HPDE6-E6E7 (cell line): ENCODE results near the gene SGMS1.
"Not testable (repeated sequence)": the region's sequence is repeated elsewhere in the genome, so short reads cannot be mapped to it uniquely, and the experiment has no call there.

Experiments
- DNase-seq: peaks from one replicate; pipeline ENCODE4 v3.0.0; 2011; ENCODE audit warnings: missing footprints; ENCODE audit errors: extremely low spot score

Gene SGMS1

DNA sequence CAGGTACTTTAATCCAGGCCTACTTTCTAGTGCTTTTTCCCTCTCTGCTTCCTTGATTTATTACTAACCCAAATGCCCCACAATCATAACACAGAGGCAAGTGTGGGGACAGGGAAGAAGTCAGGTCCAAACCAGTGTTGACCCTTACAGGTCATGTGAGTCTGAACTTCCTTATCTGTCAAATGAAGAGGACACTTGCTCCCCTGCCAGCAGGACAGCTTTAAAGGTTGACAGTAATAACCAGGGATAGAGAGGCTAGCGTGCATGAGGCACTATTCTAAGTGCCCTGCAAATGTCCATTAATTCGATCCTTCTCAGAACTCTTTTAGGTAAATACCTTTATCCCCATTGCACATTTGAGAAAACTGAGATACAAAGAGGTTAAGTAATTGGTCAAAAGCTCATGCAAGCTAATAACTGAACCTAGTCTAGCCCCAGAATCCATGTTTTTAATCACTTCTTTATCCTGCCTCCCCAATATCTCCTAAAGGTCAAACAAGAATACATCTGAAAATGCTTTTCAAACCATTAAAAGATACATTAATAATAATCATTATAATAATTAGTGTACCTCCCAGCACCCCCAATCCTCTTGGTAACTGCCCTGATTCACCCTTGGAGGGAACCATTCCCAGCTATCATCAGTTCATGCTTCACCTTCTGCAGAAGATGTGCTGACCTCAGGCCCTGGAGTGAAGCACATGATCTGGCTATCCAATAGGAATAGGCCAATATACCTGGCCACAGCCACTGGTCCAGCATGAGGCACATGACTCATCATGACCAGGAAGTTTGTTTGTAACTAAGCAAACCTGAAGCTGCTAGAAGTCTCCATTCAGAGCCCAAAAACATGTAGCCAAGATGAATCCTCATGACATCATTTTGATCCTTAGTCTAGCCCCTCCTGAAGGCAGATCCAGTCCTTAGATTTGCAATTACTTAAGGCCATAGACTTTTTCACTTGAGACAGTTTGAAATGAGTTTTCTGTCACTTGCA is 40.7 kb downstream of the SGMS1 start:
- DNase-seq = no peak

DNA sequence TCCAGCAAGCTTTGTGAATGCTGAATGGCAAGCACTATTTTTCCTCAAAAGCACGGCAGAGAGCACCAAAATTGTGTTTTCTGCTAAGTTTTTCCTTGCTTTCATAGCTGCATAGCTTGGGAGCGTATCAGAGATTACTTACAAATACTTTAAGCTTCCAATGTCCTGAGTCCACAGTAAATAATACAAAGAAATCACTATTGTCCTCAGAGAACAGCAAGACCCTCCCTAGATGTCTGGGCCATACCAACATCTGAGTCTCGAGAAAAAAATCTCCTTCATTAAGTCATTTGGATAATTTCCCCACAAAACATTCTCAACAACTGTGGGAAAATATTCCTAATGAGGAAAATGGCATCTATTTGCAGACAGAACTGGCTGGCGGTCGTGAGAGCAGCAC is 41.7 kb downstream of the SGMS1 start:
- DNase-seq = no peak

- DNase-seq = no peak
Measured at GRCh38 chr10:50580262-50580891, 43.4 kb downstream of the SGMS1 start.

DNA sequence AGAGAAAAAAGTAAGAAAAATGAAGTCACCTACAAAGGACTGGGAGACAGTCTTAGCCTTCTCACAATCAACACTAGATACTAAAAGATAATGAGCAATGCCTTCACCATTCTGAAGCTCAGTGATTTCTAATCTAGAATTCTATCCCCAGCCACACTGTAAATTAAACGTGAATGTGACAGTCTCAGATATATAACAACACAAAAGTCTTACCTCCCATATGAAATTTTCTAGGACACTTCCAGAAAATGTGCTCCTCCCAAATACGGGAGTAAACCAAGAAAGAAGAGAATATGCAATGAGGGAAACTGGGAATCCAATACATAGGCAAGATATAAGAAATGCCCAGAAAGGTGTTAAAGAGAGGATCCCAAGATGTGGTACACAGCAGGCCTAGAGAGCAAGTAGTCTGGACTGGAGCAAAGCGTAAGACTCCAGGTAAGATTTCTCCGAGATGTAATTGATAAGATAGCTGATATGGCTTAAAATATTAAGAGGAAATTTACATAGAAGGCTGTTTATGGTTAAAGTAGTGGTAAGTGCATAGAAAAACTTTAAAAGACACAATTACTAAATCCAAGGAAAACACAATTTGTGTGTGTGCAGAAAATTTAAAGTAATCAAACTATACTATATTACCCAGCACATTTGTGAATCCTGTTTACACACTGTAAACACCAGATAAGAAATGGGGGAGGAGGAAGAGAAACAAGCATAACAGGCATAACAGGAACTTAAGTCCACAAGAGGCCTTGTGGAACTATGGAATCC is 44.1 kb downstream of the SGMS1 start:
- no peak for DNase-seq

DNA sequence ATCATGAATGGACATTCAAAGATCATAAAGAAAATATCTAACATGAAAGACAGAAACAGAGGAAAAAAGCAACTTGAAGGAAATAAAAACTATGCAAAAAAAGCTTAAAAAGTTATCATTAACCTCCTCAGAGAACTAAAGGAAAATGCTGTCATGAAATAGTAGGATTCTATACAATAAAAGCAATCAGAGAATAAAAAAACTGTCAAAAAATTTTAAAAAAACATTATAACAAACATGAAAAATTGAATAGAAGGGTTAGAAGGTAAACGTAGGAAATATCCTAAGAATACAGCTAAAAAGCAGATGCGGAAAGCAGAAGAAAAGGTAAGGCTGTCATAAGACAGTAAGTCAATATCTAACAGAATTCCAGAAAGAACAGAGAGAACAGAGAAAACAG is 44.8 kb downstream of the SGMS1 start:
- DNase-seq = no peak

DNA sequence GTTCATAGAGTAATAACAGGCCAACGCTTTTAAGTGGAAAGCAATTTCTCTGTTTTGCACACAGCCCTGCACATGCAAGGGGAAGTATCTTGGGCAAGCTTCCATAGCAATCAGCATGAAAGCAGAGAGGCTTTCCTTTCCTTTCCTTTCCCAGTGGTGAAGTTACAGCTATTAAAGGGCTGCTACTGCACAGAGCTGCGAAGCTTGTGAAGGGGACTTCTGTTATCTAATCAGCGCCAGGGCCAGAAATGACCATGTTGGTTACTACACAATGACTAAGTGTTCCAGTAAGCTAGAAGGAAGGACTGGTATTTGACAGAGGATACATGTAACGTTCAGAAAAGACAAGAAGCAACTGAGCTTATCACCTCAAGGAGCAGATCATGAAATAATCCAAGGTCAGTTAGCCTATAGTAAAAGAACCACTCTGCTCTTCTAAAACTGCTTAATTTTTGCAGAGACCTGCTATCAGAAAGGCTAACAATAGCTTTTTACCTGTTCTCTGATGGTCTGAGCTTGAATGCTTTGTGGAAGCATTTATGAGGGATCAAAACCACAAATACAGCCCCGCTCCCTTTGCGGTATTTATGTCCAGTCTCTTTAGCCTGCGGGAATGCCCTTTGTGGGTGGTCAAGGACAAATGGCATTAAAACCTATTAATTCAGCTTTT is 45.9 kb downstream of the SGMS1 start:
- DNase-seq = no peak

GRCh38 chr10:50577010-50577409 is 46.7 kb downstream of the SGMS1 start:
- no peak for DNase-seq

DNA sequence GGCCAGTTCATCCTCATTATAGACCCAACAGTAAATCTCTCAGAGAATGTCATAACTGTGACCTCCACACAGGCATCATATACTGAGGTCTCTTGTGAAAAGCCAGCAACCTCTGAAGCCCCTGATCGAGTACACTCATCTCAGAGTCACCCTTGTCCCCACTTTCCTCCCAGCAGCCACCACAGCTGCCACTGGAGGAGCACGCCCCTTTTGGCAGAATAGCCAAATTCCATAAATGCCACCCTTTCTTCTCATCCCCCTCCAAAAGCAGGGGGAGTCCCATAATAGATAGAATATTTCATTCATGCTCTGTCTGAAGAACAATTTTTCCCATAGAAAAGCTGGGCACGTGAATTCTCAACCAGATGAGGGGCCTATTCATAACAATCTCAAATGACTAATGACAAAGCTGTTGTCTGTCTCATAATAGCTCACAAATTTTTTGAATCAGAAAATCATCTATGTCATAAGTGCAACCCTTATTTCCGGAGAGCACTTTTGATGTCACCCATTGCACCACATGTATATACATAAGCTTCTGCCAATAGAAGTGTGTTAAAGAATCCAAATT is 47.4 kb downstream of the SGMS1 start:
- DNase-seq = no peak

- DNase-seq = no peak
Measured at GRCh38 chr10:50575477-50576244, 48.1 kb downstream of the SGMS1 start.

GRCh38 chr10:50574931-50575330 is 48.8 kb downstream of the SGMS1 start:
- DNase-seq = no peak

GRCh38 chr10:50574305-50574704 is 49.5 kb downstream of the SGMS1 start:
- DNase-seq = no peak

DNA sequence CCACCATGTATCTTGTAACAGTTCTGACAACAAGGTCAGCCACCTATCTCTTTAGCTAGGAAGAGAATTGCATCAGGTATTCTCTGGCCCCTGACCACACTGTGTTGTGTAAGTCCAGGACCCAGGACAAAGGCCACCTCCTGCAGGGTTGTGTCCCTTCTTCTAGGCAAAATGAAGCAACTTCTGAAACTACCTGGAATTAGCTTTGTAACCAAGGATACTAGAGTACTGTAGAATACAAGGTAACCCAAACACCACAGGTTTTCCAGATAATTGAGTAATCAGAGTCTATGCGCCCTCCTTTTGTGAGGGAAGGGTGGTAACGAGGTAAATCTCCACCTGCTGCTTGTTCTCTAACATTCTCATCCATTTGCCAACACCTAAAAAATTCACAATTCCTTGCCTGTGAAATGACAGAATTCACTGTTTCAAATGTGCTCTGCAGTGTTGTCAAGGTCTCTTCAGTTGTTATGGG is 51.7 kb downstream of the SGMS1 start:
- no peak for DNase-seq

DNA sequence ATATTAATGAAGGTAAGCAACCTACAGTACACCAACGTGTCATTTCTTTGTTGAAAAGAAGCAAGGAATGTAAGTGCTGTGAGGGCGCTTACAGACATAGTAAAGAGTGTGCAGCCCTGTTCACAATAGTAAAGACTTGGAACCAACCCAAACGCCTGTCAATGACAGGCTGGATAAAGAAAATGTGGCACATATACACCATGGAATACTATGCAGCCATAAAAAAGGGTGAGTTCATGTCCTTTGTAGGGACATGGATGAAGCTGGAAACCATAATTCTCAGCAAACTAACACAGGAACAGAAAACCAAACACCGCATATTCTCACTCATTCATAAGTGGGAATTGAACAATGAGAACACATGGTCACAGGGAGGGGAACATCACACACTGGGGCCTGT is 55.0 kb downstream of the SGMS1 start:
- not testable (repeated sequence) for DNase-seq

DNA sequence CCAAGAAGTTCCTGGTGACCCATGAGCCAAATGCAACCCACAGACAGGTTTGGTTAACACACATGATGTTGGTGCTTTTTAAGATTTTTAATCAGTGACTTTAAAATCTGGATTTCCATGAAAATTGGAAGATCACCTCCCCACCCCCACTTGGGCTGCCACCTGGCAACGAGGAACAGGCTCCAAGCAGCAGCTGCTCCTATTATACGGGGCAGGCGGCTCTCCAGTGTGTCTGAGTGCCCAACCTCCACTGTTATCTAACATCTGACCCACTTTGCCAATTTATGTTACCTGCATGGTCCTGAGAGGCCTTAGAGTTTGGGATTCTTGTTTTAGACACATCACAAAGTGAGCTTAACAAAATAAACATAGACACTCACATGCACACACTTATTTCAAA is 56.4 kb downstream of the SGMS1 start:
- no peak for DNase-seq

- no peak for DNase-seq
Measured at GRCh38 chr10:50566150-50566549, 57.6 kb downstream of the SGMS1 start.

DNA sequence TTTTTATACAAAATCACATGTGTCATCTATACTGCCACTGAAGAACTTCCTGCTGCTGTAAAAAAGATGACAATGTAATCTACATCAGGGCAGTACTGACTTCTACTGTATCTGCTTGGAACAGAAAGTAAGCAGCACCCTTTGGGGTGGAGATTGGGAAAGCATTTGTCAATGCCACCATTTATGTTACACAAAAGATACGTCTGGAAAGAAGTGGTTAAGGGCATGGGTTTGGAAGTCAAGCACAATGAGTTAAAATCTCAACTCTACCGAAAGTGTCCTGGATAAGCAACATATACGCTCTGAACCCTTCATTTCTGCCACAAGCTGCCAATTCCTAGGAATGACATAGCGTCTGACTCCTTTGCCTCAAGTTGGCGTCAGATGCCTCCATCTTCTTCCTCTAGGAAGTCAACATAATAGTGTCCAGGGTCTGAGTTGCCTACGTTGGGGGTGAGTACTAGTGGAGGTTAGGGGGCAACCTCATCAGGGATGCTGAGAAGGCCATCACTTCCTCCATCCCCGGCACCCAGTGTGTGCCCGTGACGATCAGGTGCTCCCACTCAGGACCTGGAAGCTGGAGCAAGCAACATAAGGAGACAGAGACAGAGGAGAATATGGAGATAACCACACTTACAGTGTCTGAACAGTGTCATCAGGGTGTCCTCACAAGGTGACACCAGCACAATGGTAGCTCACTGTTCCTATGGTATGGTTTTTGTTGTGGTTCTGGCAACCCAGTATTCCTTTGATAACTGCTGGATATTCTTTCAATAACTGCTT is 58.3 kb downstream of the SGMS1 start:
- no peak for DNase-seq

GRCh38 chr10:50563906-50564305 is 59.9 kb downstream of the SGMS1 start:
- no peak for DNase-seq

DNA sequence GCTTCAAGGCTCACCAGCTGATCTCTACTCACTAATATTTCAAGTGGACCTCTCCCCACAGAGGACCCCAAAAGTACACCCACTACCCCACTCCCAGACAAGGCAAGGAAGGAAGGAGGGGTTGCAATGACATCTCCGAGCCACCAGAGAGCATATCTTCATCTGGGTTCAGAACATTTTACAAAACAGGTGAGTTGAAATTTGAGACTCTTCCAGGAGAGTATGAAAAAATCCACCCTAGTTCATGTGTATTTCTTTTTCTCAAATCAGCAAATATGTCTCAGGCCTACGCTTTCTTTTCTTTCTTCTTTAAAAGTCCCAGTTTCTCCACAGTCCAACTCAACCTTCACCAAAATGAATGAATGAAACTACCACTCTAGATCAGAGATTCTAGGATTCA is 61.9 kb downstream of the SGMS1 start:
- DNase-seq = peak; percentile 23

- no peak for DNase-seq
Measured at GRCh38 chr10:50561266-50561665, 62.5 kb downstream of the SGMS1 start.

GRCh38 chr10:50560370-50560769 is 63.4 kb downstream of the SGMS1 start:
- no peak for DNase-seq
